GM21723 (cell line): ENCODE results near the gene PPP2R1B.
"Not testable (repeated sequence)": the region's sequence is repeated elsewhere in the genome, so short reads cannot be mapped to it uniquely, and the experiment has no call there.

ENCODE experiments used
- ATAC-seq: cut with Tn5 transposase; IDR thresholded peaks from one replicate; pipeline ENCODE4 v1.9.1; 2021; ENCODE audit warnings: mild to moderate bottlenecking, moderate library complexity; ENCODE audit not compliant: unreplicated experiment

PPP2R1B gene

GRCh38 chr11:111784311-111784710 lies 18.1 kb upstream of the PPP2R1B start:
- not testable (repeated sequence) for ATAC-seq

GRCh38 chr11:111782109-111782741 lies 16.0 kb upstream of the PPP2R1B start:
- no peak for ATAC-seq

GRCh38 chr11:111779118-111779517 lies 12.9 kb upstream of the PPP2R1B start:
- no peak for ATAC-seq

GRCh38 chr11:111778047-111778558 lies 11.9 kb upstream of the PPP2R1B start:
- no peak for ATAC-seq

- ATAC-seq: peak; percentile 66
Observed at GRCh38 chr11:111777094-111778046, 11.2 kb upstream of the PPP2R1B start.

- ATAC-seq: peak; percentile 97
Observed at GRCh38 chr11:111776398-111777093, 10.4 kb upstream of the PPP2R1B start.

- no peak for ATAC-seq
Observed at GRCh38 chr11:111774955-111775710, 8.9 kb upstream of the PPP2R1B start.

GRCh38 chr11:111772535-111772934 lies 6.3 kb upstream of the PPP2R1B start:
- no peak for ATAC-seq

- not testable (repeated sequence) for ATAC-seq
Observed at GRCh38 chr11:111771205-111771604, 5.0 kb upstream of the PPP2R1B start.

GRCh38 chr11:111770581-111771134 lies 4.5 kb upstream of the PPP2R1B start:
- ATAC-seq: no peak

- ATAC-seq: peak; percentile 13
Observed at GRCh38 chr11:111766834-111767142, 599 bp upstream of the PPP2R1B start.

- ATAC-seq: peak; percentile 46
Observed at GRCh38 chr11:111765320-111765983, 737 bp downstream of the PPP2R1B start.

- no peak for ATAC-seq
Observed at GRCh38 chr11:111764621-111765020, 1.6 kb downstream of the PPP2R1B start.

GRCh38 chr11:111762981-111763643 lies 3.1 kb downstream of the PPP2R1B start:
- no peak for ATAC-seq

GRCh38 chr11:111762526-111762925 lies 3.7 kb downstream of the PPP2R1B start:
- ATAC-seq: no peak

GRCh38 chr11:111761036-111761435 lies 5.2 kb downstream of the PPP2R1B start:
- ATAC-seq: no peak

GRCh38 chr11:111759778-111760407 lies 6.3 kb downstream of the PPP2R1B start:
- ATAC-seq: no peak

GRCh38 chr11:111759376-111759775 lies 6.8 kb downstream of the PPP2R1B start:
- ATAC-seq: no peak

GRCh38 chr11:111756097-111756496 lies 10.1 kb downstream of the PPP2R1B start:
- ATAC-seq: no peak
